Gastrocnemius medialis (tissue), 4 donors: Measurements from ENCODE around the gene EFHD2. TPM values are rescaled to one million over a fixed set of nuclear protein-coding genes. Genes with fewer than 3 reads are reported as not detected.

Source experiments
- ATAC-seq, 2 donors: fragments of 150-250 bp; one replicate each; pipeline ENCODE4 v1.9.1; 2016
- DNase-seq, 2 donors: peaks; one replicate each; pipeline ENCODE4 v3.0.0-alpha.2; 2019
- H3K27ac ChIP-seq, 4 donors: fragments of 200-600 bp; sonication (generic); 1 replicate in 1 of 4; 2 replicates in 3 of 4; pipeline ENCODE4 v1.5.1; 2016 to 2018; ENCODE audit warnings: mild to moderate bottlenecking in 2 of 4, moderate library complexity in 1 of 4
- H3K27me3 ChIP-seq, 3 donors: fragments of 200-600 bp; sonication (generic) in 2 of 3; 1 replicate in 1 of 3; 2 replicates in 2 of 3; pipeline versions ENCODE4 v1.5.1 to v1.6.0; 2016 to 2019; ENCODE audit warnings: mild to moderate bottlenecking in 1 of 3, moderate library complexity in 1 of 3
- H3K36me3 ChIP-seq, 2 donors: fragments of 200-600 bp; sonication (generic) in 1 of 2; one replicate each; pipeline ENCODE4 v1.5.1; 2017 to 2018
- H3K4me1 ChIP-seq, 2 donors: fragments of 200-600 bp; sonication (generic) in 1 of 2; one replicate each; pipeline ENCODE4 v1.5.1; 2016 to 2017; ENCODE audit warnings: mild to moderate bottlenecking in 2 of 2
- H3K4me3 ChIP-seq, 4 donors: fragments of 200-600 bp; sonication (generic) in 3 of 4; 1 replicate in 1 of 4; 2 replicates in 3 of 4; pipeline ENCODE4 v1.5.1; 2016 to 2019; ENCODE audit warnings: mild to moderate bottlenecking in 2 of 4
- H3K9me3 ChIP-seq, 3 donors: fragments of 200-600 bp; sonication (generic) in 2 of 3; 1 replicate in 1 of 3; 2 replicates in 2 of 3; pipeline ENCODE4 v1.5.1; 2016 to 2019
- CTCF ChIP-seq, 5 experiments: fragments of 450-650 bp in 3 of 5; fragments of 200-600 bp in 2 of 5; sonication (generic) in 2 of 5; IDR thresholded peaks in 4 of 5; conservative IDR thresholded peaks in 1 of 5; 1 replicate in 4 of 5; 2 replicates in 1 of 5; pipeline ENCODE4 v1.5.1; 2016 to 2019; ENCODE audit warnings: antibody characterized with exemption in 5 of 5, mild to moderate bottlenecking in 3 of 5, moderate library complexity in 3 of 5
- POLR2A ChIP-seq, 2 donors: fragments of 450-650 bp; IDR thresholded peaks; one replicate each; pipeline ENCODE4 v1.6.1; 2017; ENCODE audit warnings: antibody characterized with exemption in 2 of 2, mild to moderate bottlenecking in 2 of 2, moderate library complexity in 2 of 2
- in situ Hi-C, 4 donors: fragments of 200-750 bp; cut with MboI; loops; one replicate each; pipeline versions ENCODE4 v1.15.0 to v1.8.0; 2017; ENCODE audit warnings: low sequenced_read_pairs in 4 of 4
- intact Hi-C: fragments of 100-400 bp; cut with DNase I; formaldehyde crosslinking; loops from one replicate; pipeline ENCODE4 v1.15.1; 2023; ENCODE audit warnings: low total_unique reads
- total RNA-seq, 4 donors: library from RNA; depleted of rRNA; stranded (reverse); fragments of >200 nt; gene quantifications; one replicate each; pipeline versions ENCODE4 v1.1.0 to v1.2.3, GENCODE V29; 2016

EFHD2 gene, protein sequence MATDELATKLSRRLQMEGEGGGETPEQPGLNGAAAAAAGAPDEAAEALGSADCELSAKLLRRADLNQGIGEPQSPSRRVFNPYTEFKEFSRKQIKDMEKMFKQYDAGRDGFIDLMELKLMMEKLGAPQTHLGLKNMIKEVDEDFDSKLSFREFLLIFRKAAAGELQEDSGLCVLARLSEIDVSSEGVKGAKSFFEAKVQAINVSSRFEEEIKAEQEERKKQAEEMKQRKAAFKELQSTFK
- 1 to 10 TPM; 2.9 to 8.1 (median 5.3) TPM for total RNA-seq

DNA sequence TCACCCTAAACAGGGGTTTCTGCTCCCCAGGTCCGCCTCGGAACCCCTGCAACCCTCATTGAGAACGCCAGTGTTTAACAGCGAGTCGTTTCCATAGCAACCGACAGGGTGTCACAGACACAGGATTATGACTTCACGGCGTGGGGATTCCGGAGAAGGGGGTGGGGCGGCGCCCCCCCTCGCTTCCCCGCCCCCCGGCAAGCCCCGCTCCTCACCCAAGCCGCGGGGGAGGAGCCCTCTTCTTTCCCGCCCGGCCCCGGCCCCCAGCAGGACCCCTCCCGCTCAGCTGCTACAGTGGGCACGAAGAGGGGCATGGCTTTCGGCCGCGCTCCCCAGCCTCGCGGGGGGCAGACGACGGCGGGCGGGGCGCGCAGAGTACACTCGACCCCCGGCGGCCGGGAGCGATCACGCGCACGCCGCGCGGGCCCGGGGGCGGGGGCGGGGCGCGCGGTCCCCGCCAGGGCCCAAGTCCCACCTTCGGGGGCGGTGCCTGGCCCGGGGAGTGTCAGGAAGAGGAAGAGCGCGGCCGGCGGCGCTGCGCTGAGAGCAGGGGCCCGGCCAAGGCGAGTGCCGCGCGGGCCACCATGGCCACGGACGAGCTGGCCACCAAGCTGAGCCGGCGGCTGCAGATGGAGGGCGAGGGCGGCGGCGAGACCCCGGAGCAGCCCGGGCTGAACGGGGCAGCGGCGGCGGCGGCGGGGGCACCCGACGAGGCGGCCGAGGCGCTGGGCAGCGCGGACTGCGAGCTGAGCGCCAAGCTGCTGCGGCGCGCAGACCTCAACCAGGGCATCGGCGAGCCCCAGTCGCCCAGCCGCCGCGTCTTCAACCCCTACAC is at the start of gene EFHD2:
EFHD2 (plus strand) TSS at position 501 of the 835 bp plus-strand sequence; CDS start at position 585, 84 bp downstream.
- intact Hi-C loops (no loop called here), in situ Hi-C loops (no loop called here)
- ATAC-seq (peak; percentile 72 to 80), DNase-seq (peak; percentile 41 to 46)
- peaks cover 5 to 12% of the 10 kb centered on the region in 2 donors for H3K4me1 ChIP-seq
- TF ChIP-seq CTCF (IDR thresholded peaks at IDR 0.05 in 4 of 5, conservative IDR thresholded peaks at IDR 0.05 in 1 of 5) (no peak), POLR2A (IDR thresholded peaks at IDR 0.05) (peak; percentile 56 to 81)
- H3K27ac ChIP-seq = peak within 1 kb of the TSS; percentile 10 to 56 (median 35)
- peaks cover 4 to 15% (median 11%) of the 10 kb centered on the region in 3 donors for H3K27me3 ChIP-seq
- no peaks in the 10 kb centered on the region for H3K36me3 ChIP-seq
- H3K4me3 ChIP-seq = peak within 1 kb of the TSS; percentile 61 to 69 (median 64)
- H3K9me3 ChIP-seq = no peaks in the 10 kb centered on the region

DNA sequence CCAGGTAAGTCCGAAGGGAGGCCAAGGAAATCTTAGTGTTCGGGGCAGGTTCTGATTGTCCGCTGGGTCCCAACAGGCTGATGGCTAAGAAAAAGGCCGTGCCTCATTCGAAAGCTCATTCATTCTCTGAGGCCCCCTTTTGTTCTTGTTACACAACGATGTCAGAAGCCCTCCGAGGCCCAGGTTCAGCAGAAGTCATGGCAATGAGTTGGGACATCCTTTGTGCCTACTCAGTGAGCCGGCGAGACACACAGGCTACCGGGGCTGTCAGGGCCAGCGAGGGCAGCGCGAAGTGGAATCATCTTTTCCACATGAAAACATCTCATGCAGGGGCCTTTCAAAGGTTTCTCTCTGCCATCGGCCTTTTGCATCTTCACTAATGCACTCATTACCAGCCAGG is 49.0 kb upstream of the EFHD2 start:
- ATAC-seq = no peak
- Histone ChIP-seq H3K9me3 (no peaks in the 10 kb centered on the region), H3K27me3 (no peaks in the 10 kb centered on the region), H3K27ac (no peak overlapping the region), H3K36me3 (no peaks in the 10 kb centered on the region), H3K4me3 (no peak overlapping the region), H3K4me1 (no peaks in the 10 kb centered on the region)
- TF ChIP-seq CTCF (IDR thresholded peaks at IDR 0.05 in 4 of 5, conservative IDR thresholded peaks at IDR 0.05 in 1 of 5) = no peak
- no peak for TF ChIP-seq POLR2A (IDR thresholded peaks at IDR 0.05)
- intact Hi-C loops = no loop called here
- no peak for DNase-seq
- in situ Hi-C loops = no loop called here

- no peak overlapping the region for H3K27ac ChIP-seq
- in situ Hi-C loops = no loop called here
- H3K4me3 ChIP-seq = no peak overlapping the region
- ATAC-seq (no peak), DNase-seq (no peak)
- H3K27me3 ChIP-seq = peaks cover 0 to 3% (median 0%) of the 10 kb centered on the region in 3 donors
- no peaks in the 10 kb centered on the region for H3K36me3 ChIP-seq
- intact Hi-C loops = no loop called here
- no peak for TF ChIP-seq CTCF (IDR thresholded peaks at IDR 0.05 in 4 of 5, conservative IDR thresholded peaks at IDR 0.05 in 1 of 5)
- TF ChIP-seq POLR2A (IDR thresholded peaks at IDR 0.05) = no peak
- H3K9me3 ChIP-seq = no peaks in the 10 kb centered on the region
- no peaks in the 10 kb centered on the region for H3K4me1 ChIP-seq
These were observed 47.5 kb upstream of the EFHD2 start for GRCh38 chr1:15362096-15362736.

DNA sequence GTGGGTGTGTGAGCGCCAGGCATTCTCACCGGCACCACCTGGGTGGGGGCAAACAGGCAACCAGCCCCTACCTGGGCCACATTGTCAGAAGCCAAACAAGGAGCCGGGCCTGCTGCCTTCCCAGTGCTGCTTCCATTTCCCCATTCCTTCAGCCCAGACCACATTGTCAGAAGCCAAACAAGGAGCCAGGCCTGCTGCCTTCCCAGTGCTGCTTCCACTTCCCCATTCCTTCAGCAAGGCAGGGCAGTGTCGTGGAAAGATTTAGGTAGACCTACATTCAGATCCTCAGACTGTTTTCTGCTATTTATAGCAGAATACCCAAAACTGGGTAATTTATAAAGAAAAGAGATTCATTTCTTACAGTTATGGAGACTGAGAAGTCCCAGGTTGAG is 47.0 kb upstream of the EFHD2 start:
- ATAC-seq (no peak), DNase-seq (no peak)
- peaks cover 0 to 3% (median 0%) of the 10 kb centered on the region in 3 donors for H3K27me3 ChIP-seq
- no peaks in the 10 kb centered on the region for H3K36me3 ChIP-seq
- H3K4me3 ChIP-seq = no peak overlapping the region
- H3K9me3 ChIP-seq = no peaks in the 10 kb centered on the region
- TF ChIP-seq POLR2A (IDR thresholded peaks at IDR 0.05) (no peak), CTCF (IDR thresholded peaks at IDR 0.05 in 4 of 5, conservative IDR thresholded peaks at IDR 0.05 in 1 of 5) (no peak)
- no peaks in the 10 kb centered on the region for H3K4me1 ChIP-seq
- in situ Hi-C loops = no loop called here
- intact Hi-C loops = no loop called here
- no peak overlapping the region for H3K27ac ChIP-seq
